ENCODE data around the gene GRSF1.

Gene GRSF1

GRCh38 chr4:70839589-70840093 lies at the start of gene GRSF1:
TSS of gene GRSF1 (minus strand) at chr4:70839890. CDS start at chr4:70839827, 63 bp downstream.
- peak; percentile 89 for DNase-seq

DNA sequence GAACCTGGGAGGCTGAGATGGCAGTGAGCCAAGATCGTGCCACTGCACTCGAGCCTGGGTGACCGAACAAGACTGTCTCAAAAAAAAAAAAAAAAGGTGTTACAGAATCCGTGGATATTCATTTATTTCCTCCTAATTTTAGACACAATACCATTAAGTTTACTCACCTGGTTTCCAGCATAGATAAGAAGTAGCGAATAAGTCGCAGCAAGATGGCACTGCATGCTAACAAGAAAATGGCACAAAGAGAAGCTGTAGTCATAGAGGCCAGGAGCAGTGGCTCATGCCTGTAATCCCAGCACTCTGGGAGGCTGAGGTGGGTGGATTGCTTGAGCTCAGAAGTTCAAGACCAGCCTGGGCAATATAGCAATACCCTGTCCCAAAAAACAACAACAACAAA lies 45.5 kb upstream of the GRSF1 start:
- DNase-seq: no peak

- no peak for DNase-seq
These were observed 41.0 kb upstream of the GRSF1 start for GRCh38 chr4:70880739-70881138.

GRCh38 chr4:70877556-70877955 lies 37.9 kb upstream of the GRSF1 start:
- DNase-seq: no peak

- no peak for DNase-seq
These were observed 34.8 kb upstream of the GRSF1 start for GRCh38 chr4:70874268-70875156.

DNA sequence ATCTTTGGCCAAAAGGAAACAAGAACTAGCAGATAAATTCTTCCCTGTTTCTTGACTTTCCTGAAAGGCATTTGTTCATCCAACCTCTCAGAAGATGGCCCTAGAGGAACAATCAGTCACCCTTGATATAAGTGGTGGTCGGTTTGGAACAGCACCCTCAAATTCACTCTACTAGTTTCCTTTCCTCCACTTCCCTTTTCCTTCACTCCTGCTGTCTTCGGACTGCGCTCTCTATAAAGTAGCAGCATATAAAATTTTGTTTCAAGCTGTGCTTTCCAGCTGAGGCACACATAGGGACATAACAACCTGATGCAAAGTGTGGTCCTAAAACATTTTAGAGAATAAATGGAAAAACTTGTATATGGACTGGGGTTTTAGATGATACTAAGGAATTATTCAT lies 33.5 kb upstream of the GRSF1 start:
- DNase-seq: no peak

DNA sequence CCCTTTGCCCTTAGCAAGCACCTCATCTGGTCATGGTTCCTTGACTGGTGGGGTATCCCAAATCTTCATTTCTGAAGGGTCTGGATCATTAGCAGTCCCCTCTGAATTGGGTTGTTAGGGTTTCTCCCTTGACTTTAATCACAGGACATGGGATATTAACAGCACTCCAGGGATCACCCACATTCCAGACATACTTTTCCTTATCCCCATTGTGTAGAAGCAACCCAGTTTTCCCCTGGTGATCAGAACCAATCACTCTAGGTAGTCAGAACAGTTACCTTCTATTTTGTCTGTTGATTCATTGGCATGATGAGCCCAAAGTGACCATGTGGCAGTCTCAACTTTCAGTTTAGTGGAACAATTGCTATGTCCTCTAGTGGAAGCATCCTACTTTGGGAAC lies 29.1 kb upstream of the GRSF1 start:
- no peak for DNase-seq

GRCh38 chr4:70863099-70863790 lies 23.6 kb upstream of the GRSF1 start:
- DNase-seq: no peak

DNA sequence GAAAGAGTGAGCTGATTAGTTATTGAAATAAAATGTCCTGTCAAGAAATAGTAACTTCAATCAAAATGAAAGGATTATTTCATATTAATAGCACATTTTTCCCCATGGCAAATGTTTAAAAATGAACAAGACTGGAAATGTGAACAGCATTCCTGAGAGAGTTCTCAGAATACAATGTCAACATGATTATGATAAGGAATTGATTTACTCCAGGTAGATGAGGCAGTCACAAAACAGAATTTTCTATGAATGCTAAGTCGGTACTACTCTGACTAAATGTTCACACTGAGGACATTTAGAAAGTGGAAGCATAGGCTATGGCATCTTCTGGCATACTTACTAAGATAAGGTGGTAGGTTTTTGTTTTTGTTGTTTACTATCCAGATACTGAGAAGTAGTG lies 19.4 kb upstream of the GRSF1 start:
- no peak for DNase-seq

DNA sequence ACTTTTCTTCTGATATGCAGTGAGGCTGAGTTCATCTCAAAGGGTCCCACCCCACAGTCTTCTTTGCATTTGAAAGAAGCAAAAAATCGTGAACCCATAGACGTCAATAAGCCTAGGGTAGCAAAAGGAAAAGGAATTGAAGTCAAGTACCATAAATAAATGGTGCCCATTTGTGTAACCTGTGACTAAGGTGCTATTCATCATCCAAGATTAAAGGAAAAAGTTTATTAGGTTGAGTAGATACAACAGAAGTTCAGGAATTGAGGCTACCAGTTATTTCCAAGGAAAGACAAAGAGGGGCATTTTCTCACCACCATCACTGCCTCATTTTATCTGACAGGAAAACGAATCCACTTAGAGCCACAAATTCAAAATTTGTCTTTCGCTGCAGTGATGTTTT lies 18.8 kb upstream of the GRSF1 start:
- DNase-seq: no peak

GRCh38 chr4:70855464-70855863 lies 15.8 kb upstream of the GRSF1 start:
- no peak for DNase-seq

DNA sequence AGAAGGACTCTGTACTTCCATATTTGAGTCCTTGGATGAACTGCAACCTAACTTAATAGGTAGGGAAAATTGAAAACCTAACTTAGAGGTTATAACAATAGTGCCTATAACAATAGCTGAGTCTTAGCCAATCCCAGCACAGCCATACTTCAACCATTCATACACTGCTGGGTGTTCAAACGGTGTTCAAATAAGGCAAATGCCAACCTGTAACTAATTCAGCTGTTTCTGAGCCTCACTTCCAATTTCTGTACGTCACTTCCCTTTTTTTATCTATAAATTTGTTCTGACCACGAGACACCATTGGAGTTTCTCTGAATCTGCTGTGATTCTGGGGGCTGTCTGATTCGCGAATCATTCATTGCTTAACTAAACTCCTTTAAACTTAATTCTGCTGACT lies 9.6 kb upstream of the GRSF1 start:
- no peak for DNase-seq

GRCh38 chr4:70844180-70844579 lies 4.5 kb upstream of the GRSF1 start:
- no peak for DNase-seq

DNA sequence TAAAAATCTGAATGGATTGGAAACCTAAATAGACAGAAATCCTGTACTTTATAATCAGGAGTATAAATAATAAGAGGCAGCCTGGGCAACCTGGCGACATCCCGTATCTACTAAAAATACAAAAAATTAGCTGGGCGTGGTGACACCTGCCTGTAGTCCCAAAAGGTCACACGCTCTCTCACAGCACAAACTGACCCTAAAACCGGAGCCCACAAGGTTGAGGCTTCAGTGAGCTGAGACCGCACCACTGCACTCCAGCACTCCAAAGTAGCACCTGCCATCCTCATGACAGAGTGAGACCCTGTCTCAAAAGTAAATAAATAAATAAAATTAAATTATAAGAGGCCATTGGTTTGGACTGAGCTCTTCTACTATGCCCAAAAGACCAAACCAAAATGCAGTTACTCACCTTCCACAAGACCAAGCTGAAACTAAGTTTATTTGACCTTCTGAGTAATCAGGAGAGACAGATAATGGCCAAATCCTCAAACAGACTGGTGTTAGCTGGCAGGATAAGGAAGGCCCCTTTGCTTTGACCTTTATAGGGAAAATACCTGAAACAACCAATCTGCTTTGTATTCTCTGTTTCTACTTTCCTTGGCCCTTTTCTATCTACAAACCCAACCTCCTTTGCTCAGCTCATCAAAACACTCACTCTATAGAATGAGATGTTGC lies 3.2 kb upstream of the GRSF1 start:
- DNase-seq: no peak

- no peak for DNase-seq
These were observed 2.3 kb upstream of the GRSF1 start for GRCh38 chr4:70841951-70842350.

DNA sequence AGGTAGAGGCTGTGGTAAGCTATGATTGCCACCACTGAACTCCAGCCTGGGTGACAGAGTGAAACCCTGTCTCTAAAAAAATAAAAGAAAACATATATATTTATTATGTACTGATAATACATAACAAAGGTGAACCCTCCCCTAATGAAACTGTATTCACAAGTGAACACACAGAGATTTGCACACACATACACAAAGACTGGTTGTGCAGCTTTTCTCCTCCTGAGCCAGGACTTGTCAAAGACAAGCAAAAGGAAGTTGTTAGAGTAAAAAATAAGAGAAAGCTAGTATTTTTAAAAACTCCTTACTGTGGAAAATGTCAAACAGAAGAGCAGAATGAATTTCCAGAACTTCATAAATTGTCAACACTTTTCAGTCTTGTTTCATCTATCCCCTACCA lies 1.5 kb upstream of the GRSF1 start:
- DNase-seq: no peak

- peak; percentile 9 for DNase-seq
These were observed 941 bp upstream of the GRSF1 start for GRCh38 chr4:70840631-70841030.

DNA sequence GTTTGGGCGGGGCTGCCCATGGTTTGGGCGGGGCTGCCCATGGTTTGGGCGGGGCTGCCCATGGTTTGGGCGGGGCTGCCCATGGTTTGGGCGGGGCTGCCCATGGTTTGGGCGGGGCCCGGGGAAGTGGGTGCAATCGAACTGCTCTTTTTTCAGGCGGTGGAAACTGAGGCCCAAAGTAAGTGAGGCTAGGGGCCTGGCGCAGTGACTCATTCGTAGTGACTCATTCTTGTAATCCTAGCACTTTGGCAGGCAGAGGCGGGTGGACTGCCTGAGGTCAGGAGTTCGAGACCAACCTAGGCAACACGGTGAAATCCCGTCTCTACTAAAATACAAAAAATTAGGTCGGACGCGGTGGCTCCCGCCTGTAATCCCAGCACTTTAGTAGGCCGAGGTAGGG lies 447 bp upstream of the GRSF1 start:
- peak; percentile 43 for DNase-seq

- peak; percentile 86 for DNase-seq
These were observed 763 bp downstream of the GRSF1 start for GRCh38 chr4:70838666-70839588.

DNA sequence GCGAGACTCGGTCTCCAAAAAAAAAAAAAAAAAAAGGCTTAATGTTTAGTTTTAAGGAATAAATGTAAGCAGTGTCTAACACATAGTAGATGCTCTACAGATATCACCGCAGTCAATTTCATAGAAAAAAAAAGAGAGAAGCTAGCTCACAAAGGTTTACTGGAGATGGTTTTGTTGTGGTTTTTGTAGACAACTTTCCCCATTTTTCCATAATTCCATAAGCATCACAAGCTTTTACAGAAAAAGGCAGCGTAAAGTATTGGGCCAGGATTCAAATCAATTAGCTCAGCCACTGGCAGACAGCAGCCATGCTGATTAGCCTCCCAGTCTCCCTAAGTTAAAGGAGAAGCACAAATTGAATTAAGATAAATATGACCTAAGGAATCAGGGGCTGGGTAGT lies 1.5 kb downstream of the GRSF1 start:
- peak; percentile 18 for DNase-seq

- no peak for DNase-seq
These were observed 3.6 kb downstream of the GRSF1 start for GRCh38 chr4:70836081-70836480.

DNA sequence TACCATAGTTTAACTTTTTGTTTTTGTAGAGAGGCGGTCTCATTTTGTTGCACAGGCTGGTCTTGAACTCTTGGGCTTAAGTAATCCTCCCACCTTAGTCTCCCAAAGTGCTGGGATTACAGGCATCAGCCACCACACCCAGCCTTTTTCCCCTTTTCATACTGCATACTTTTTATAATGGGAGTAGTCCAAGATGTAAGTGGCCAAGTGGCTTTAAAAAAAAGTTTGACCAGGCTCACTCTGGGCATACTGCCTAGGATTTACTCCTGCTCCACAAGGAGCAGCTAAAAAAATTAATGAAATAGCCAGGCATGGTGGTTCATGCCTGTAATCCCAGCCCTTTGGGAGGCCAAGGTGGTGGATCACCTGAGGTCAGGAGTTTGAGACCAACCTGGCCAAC lies 6.0 kb downstream of the GRSF1 start:
- DNase-seq: no peak

All from retina (tissue), 1 donor.